Measurements from ENCODE around the gene ZFP30. TPM values are rescaled to one million over a fixed set of nuclear protein-coding genes. Genes with fewer than 3 reads are reported as not detected.
A peak's percentile ranks its signal among the peaks of the same experiment; 100 is the strongest.

The ZFP30 gene
- total and polyA plus RNA-seq, 2 of the 13 experiments (the other 11 are each of a cell fraction or from before 2014, with no cell fraction given) = 3.4 to 19.2 TPM

DNA sequence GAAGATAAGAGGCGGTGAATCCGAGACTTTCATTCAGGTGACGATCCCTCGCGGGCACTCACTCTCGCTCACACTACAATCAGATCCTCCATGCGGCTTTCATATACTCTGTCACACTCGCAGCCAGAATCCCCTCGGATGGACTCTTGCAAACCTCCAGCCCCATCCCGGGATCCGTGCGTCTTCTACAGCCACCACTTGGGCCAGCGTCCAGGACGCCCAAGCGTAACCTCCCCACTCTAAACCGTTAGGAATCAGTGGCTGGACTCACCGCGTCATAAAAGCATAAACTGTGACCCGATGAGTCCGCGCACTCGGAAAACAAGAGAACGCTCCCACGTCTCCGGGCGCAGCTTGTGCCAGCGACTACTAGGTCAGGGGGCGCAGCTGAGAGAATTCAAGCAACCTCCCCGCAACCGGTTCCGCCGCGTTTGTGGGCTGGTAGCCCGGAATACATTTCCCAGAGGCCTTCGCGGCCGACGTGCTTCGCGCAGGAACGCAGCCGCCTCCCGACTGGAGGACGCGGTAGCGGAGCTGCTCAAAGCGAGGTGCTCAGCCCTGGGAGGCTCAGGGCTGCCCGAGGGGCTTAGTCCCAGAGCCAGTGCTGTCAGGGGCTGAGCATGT, 36.7 kb upstream of the ZFP30 start (continued):
- 0 out of 2 replicates have a peak, but pooled peaks have one; percentile 54 for TF ChIP-seq EED (CRISPR knock-in tag; IDR thresholded peaks at IDR 0.05)
- 0 out of 2 replicates have a peak, but pooled peaks have one; percentile 27 for TF ChIP-seq ISL2 (CRISPR knock-in tag; IDR thresholded peaks at IDR 0.05)
- TF ChIP-seq, protein P1, sequence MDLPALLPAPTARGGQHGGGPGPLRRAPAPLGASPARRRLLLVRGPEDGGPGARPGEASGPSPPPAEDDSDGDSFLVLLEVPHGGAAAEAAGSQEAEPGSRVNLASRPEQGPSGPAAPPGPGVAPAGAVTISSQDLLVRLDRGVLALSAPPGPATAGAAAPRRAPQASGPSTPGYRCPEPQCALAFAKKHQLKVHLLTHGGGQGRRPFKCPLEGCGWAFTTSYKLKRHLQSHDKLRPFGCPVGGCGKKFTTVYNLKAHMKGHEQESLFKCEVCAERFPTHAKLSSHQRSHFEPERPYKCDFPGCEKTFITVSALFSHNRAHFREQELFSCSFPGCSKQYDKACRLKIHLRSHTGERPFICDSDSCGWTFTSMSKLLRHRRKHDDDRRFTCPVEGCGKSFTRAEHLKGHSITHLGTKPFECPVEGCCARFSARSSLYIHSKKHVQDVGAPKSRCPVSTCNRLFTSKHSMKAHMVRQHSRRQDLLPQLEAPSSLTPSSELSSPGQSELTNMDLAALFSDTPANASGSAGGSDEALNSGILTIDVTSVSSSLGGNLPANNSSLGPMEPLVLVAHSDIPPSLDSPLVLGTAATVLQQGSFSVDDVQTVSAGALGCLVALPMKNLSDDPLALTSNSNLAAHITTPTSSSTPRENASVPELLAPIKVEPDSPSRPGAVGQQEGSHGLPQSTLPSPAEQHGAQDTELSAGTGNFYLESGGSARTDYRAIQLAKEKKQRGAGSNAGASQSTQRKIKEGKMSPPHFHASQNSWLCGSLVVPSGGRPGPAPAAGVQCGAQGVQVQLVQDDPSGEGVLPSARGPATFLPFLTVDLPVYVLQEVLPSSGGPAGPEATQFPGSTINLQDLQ (CRISPR knock-in tag; IDR thresholded peaks at IDR 0.05) = peak; percentile 85
- peak; percentile 95 for TF ChIP-seq HNRNPLL (IDR thresholded peaks at IDR 0.05; ENCODE audit: low read depth, low read length, poor library complexity, severe bottlenecking)
- TF ChIP-seq, protein P2, sequence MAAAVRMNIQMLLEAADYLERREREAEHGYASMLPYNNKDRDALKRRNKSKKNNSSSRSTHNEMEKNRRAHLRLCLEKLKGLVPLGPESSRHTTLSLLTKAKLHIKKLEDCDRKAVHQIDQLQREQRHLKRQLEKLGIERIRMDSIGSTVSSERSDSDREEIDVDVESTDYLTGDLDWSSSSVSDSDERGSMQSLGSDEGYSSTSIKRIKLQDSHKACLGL (CRISPR knock-in tag; IDR thresholded peaks at IDR 0.05) = no peak; the same call in 1 of the 2 replicates
- TF ChIP-seq MED1 (CRISPR knock-in tag; IDR thresholded peaks at IDR 0.05) = peak; percentile 77
- no peak for TF ChIP-seq MLXIP (CRISPR knock-in tag; IDR thresholded peaks at IDR 0.05; ENCODE audit: borderline replicate concordance)
- TF ChIP-seq SATB2 (CRISPR knock-in tag; IDR thresholded peaks at IDR 0.05) = no peak
- TF ChIP-seq, protein P3, sequence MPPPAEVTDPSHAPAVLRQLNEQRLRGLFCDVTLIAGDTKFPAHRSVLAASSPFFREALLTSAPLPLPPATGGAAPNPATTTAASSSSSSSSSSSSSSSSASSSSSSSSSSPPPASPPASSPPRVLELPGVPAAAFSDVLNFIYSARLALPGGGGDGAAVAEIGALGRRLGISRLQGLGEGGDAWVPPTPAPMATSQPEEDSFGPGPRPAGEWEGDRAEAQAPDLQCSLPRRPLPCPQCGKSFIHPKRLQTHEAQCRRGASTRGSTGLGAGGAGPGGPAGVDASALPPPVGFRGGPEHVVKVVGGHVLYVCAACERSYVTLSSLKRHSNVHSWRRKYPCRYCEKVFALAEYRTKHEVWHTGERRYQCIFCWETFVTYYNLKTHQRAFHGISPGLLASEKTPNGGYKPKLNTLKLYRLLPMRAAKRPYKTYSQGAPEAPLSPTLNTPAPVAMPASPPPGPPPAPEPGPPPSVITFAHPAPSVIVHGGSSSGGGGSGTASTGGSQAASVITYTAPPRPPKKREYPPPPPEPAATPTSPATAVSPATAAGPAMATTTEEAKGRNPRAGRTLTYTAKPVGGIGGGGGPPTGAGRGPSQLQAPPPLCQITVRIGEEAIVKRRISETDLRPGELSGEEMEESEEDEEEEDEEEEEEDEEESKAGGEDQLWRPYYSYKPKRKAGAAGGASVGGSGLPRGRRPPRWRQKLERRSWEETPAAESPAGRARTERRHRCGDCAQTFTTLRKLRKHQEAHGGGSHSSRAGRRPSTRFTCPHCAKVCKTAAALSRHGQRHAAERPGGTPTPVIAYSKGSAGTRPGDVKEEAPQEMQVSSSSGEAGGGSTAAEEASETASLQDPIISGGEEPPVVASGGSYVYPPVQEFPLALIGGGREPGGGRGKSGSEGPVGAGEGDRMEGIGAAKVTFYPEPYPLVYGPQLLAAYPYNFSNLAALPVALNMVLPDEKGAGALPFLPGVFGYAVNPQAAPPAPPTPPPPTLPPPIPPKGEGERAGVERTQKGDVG (CRISPR knock-in tag; IDR thresholded peaks at IDR 0.05; ENCODE audit: borderline replicate concordance) = no peak
- no peak for TF ChIP-seq BHLHE40 (IDR thresholded peaks at IDR 0.05; ENCODE audit: low read length)
- TF ChIP-seq ZNF609 (CRISPR knock-in tag; IDR thresholded peaks at IDR 0.05; ENCODE audit: borderline replicate concordance) = peak; percentile 34; the same call in 1 of the 2 replicates
- no peak for TF ChIP-seq CHD2 (IDR thresholded peaks at IDR 0.05; ENCODE audit: low read depth, low read length)
- TF ChIP-seq ZC3H4 (CRISPR knock-in tag; IDR thresholded peaks at IDR 0.05; ENCODE audit: borderline replicate concordance) = no peak
- TF ChIP-seq NFYB (CRISPR knock-in tag; IDR thresholded peaks at IDR 0.05) = peak; percentile 60
- peak; percentile 89 for TF ChIP-seq SAP130 (CRISPR knock-in tag; IDR thresholded peaks at IDR 0.05; ENCODE audit: low read depth)
